B cell (primary cell): ENCODE results near the gene CALHM1. TPM values are rescaled to one million over a fixed set of nuclear protein-coding genes. Genes with fewer than 3 reads are reported as not detected.

Source experiments
- ATAC-seq: fragments of 200-7000 bp; cut with Tn5 transposase; one replicate; pipeline ENCODE4 v1.10.0; 2021; ENCODE audit warnings: low read depth, mild to moderate bottlenecking, moderate number of reproducible peaks, moderate library complexity
- CTCF ChIA-PET: fragments of 350-600 bp; sonication (Branson Sonifier 250); formaldehyde crosslinking; loops from one replicate; lab custom pipeline; 2021; ENCODE audit warnings: antibody characterized with exemption, inconsistent platforms; lab: Charles Lee
- POLR2A ChIA-PET: fragments of 350-600 bp; sonication (Branson Sonifier 250); formaldehyde crosslinking; loops from one replicate; lab custom pipeline; 2021; ENCODE audit warnings: antibody characterized with exemption; lab: Charles Lee
- DNase-seq: peaks from one replicate; pipeline ENCODE4 v3.0.0; 2013
- H2AFZ ChIP-seq: 2 replicates; pipeline ENCODE4 v1.6.1; 2012; ENCODE audit warnings: mild to moderate bottlenecking, low read depth, low read length; ENCODE audit not compliant: insufficient read depth, poor library complexity, severe bottlenecking
- H3K27ac ChIP-seq, 2 donors: 1 replicate in 1 of 2; 2 replicates in 1 of 2; pipeline ENCODE4 v1.5.1; 2012 to 2013; ENCODE audit warnings: low read length in 2 of 2, mild to moderate bottlenecking in 2 of 2, moderate library complexity in 1 of 2
- H3K27me3 ChIP-seq, 4 experiments: fragments of 200-600 bp in 1 of 4; sonication (generic) in 1 of 4; replicated peaks in 1 of 4; 1 replicate in 2 of 4; 2 replicates in 2 of 4; pipeline versions ENCODE4 v1.6.1 to v1.7.0; 2013 to 2016; ENCODE audit warnings: low read length in 3 of 4, mild to moderate bottlenecking in 2 of 4, mixed read lengths in 1 of 4, moderate library complexity in 1 of 4; ENCODE audit not compliant: insufficient read depth in 4 of 4, control insufficient read depth in 3 of 4; ENCODE audit errors: control extremely low read depth in 1 of 4
- H3K36me3 ChIP-seq, 2 experiments: replicated peaks in 1 of 2; 1 replicate in 1 of 2; 2 replicates in 1 of 2; pipeline versions ENCODE4 v1.6.1 to v1.7.1; 2013; ENCODE audit warnings: low read length in 1 of 2; ENCODE audit not compliant: insufficient read depth in 2 of 2, control insufficient read depth in 1 of 2; ENCODE audit errors: control extremely low read depth in 1 of 2, extremely low read depth in 1 of 2
- H3K4me1 ChIP-seq, 2 donors: fragments of 200-600 bp in 1 of 2; sonication (generic) in 1 of 2; 1 replicate in 1 of 2; 2 replicates in 1 of 2; pipeline versions ENCODE4 v1.5.1 to v1.6.1; 2013 to 2017; ENCODE audit warnings: low read length in 2 of 2; ENCODE audit not compliant: control insufficient read depth in 2 of 2, insufficient read depth in 2 of 2
- H3K4me2 ChIP-seq: replicated peaks from 2 replicates; pipeline ENCODE3; 2012; ENCODE audit warnings: mild to moderate bottlenecking, low read depth, low read length; ENCODE audit not compliant: poor library complexity, severe bottlenecking
- H3K4me3 ChIP-seq, 5 experiments: fragments of 200-600 bp in 1 of 5; sonication (generic) in 1 of 5; 1 replicate in 3 of 5; 2 replicates in 2 of 5; pipeline versions ENCODE4 v1.5.1 to v1.7.0; 2011 to 2016; ENCODE audit warnings: low read length in 4 of 5, mild to moderate bottlenecking in 4 of 5, low read depth in 2 of 5, control low read depth in 1 of 5, moderate library complexity in 1 of 5; ENCODE audit not compliant: insufficient read depth in 1 of 5; ENCODE audit errors: control extremely low read depth in 1 of 5, extremely low read depth in 1 of 5
- H3K79me2 ChIP-seq: fragments of 200-600 bp; sonication (generic); one replicate; pipeline ENCODE4 v1.6.0; 2016; ENCODE audit warnings: low read length; ENCODE audit not compliant: control insufficient read depth, insufficient read depth
- H3K9ac ChIP-seq: fragments of 200-600 bp; sonication (generic); 2 replicates; pipeline ENCODE4 v1.6.1; 2017; ENCODE audit warnings: mild to moderate bottlenecking, low read length, moderate library complexity
- H3K9me3 ChIP-seq, 3 donors: one replicate each; pipeline versions ENCODE4 v1.6.1 to v1.7.1; 2013; ENCODE audit warnings: low read length in 2 of 3; ENCODE audit not compliant: control insufficient read depth in 2 of 3, insufficient read depth in 1 of 3; ENCODE audit errors: control extremely low read depth in 1 of 3
- H4K20me1 ChIP-seq: 2 replicates; pipeline ENCODE4 v1.6.0; 2012; ENCODE audit warnings: mild to moderate bottlenecking, low read length; ENCODE audit not compliant: insufficient read depth, control insufficient read depth, poor library complexity, severe bottlenecking
- H3K27ac Mint-ChIP-seq: one replicate; pipeline ENCODE4 v1.8.0; 2021; ENCODE audit warnings: mixed read lengths
- H3K27me3 Mint-ChIP-seq: one replicate; pipeline ENCODE4 v1.8.0; 2021; ENCODE audit warnings: mixed read lengths
- H3K4me1 Mint-ChIP-seq: one replicate; pipeline ENCODE4 v1.8.0; 2021; ENCODE audit warnings: mixed read lengths
- H3K4me3 Mint-ChIP-seq: one replicate; pipeline ENCODE4 v1.8.0; 2021; ENCODE audit warnings: mixed read lengths
- H3K9me3 Mint-ChIP-seq: one replicate; pipeline ENCODE4 v1.8.0; 2022; ENCODE audit warnings: mixed read lengths; ENCODE audit not compliant: insufficient read depth
- EZH2 ChIP-seq: IDR thresholded peaks from 2 replicates; pipeline ENCODE4 v1.6.1; 2012; ENCODE audit warnings: borderline replicate concordance, low read depth, mild to moderate bottlenecking, moderate library complexity, low read length; ENCODE audit not compliant: insufficient read depth, poor library complexity, severe bottlenecking
- WGBS: methylation state at CpG from one replicate; pipeline ENCODE4 v1.1.5; 2013; ENCODE audit warnings: missing lambda C conversion rate; ENCODE audit not compliant: insufficient coverage; 5-methylcytosine and 5-hydroxymethylcytosine counted together
- intact Hi-C: fragments of 100-400 bp; cut with micrococcal nuclease; formaldehyde crosslinking; loops from one replicate; pipeline ENCODE4 v1.10.0; 2022
- polyA plus RNA-seq: library from polyadenylated mRNA; depleted of rRNA; stranded (reverse); fragments of >200 nt; gene quantifications from 2 replicates; pipeline ENCODE4 v1.2.3, GENCODE V29; 2012
- total RNA-seq, 2 donors: library from RNA; stranded (reverse); fragments of 120-200 nt in 1 of 2; gene quantifications; 1 replicate in 1 of 2; 2 replicates in 1 of 2; pipeline versions ENCODE4 v1.2.3 to v1.2.4, GENCODE V29; 2013 to 2022
- TF ChIP-seq, protein P1 (sequence below): fragments of 200-600 bp; IDR thresholded peaks from one replicate; pipeline ENCODE4 v1.8.0; 2022; ENCODE audit warnings: antibody characterized with exemption, mild to moderate bottlenecking

CALHM1 gene
- total and polyA plus RNA-seq, 2 donors (not counting 1 experiment from before 2014, with no cell fraction given) = 0.16 to 0.34 TPM

DNA sequence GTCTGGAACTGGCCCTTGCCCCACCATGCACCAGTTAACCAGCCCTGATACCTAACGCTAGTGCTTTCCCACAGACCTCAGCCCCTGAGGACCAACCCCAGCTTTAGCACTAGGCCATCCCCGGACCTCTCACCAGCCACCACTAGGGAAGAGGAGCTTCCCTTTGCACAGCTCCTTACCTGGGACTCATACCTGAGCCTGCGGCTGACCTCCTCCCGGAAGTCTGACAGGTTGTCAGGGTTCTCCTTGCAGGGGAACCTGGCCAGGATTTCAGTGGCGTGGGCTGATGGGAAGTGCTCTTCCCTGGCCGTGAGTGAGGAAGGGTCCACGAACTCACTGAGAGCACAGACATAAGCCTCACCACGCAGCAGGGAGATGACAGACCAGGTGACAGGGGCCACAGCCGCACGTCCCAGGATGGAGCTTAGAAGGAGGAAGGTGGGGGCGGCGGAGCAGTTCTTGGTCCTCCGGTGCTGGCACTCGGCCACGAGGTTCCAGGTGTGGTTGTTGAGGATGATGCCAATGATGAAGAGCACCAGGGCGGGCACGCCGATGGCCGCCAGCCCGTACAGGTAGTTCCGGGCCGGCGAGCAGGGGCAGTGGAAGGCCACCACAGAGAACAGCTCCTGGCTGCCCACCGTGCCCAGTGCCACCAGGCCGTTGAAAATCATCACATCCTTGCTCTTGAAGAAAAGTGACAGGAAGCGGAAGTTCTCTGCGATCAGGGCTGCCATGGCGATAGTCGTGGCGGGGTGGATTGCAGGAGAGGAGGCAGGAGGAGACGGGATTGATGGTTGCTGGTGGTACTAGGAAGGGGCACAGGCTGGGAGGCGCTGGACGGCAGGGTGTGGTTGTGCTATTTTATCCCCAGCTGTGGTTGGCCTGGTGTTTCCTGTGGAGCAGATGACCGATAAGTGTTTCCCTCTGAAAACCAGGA, 9.2 kb downstream of the CALHM1 start:
- TF ChIP-seq EZH2 = no peak
- TF ChIP-seq, protein P1, sequence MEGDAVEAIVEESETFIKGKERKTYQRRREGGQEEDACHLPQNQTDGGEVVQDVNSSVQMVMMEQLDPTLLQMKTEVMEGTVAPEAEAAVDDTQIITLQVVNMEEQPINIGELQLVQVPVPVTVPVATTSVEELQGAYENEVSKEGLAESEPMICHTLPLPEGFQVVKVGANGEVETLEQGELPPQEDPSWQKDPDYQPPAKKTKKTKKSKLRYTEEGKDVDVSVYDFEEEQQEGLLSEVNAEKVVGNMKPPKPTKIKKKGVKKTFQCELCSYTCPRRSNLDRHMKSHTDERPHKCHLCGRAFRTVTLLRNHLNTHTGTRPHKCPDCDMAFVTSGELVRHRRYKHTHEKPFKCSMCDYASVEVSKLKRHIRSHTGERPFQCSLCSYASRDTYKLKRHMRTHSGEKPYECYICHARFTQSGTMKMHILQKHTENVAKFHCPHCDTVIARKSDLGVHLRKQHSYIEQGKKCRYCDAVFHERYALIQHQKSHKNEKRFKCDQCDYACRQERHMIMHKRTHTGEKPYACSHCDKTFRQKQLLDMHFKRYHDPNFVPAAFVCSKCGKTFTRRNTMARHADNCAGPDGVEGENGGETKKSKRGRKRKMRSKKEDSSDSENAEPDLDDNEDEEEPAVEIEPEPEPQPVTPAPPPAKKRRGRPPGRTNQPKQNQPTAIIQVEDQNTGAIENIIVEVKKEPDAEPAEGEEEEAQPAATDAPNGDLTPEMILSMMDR = no peak
- no peaks in the 10 kb centered on the region for H3K9me3 ChIP-seq
- no peaks in the 10 kb centered on the region for H3K9me3 Mint-ChIP-seq
- ChIA-PET CTCF (interaction anchor here (1.0 to 7.1 kb wide), 5 partner anchors 23 to 34 kb away, joined by 3 to 50 read pairs (median 5); no protein-coding TSS in a partner anchor), POLR2A (no interaction called here)
- H3K4me3 ChIP-seq = no peak overlapping the region
- peak overlapping the region; percentile 91 for H3K27ac Mint-ChIP-seq
- DNase-seq (no peak), ATAC-seq (no peak)
- peaks cover 42% of the 10 kb centered on the region for H3K4me1 Mint-ChIP-seq
- no peaks in the 10 kb centered on the region for H4K20me1 ChIP-seq
- peaks cover 18% of the 10 kb centered on the region for H3K79me2 ChIP-seq
- peaks cover 20 to 39% of the 10 kb centered on the region in 2 donors for H3K4me1 ChIP-seq
- intact Hi-C loops = no loop called here
- H3K9ac ChIP-seq = no peak overlapping the region
- no peak overlapping the region for H3K27ac ChIP-seq
- no peaks in the 10 kb centered on the region for H3K27me3 Mint-ChIP-seq
- H3K4me3 Mint-ChIP-seq = peak overlapping the region; percentile 54
- no peak overlapping the region for H2AFZ ChIP-seq
- no peak overlapping the region for H3K4me2 ChIP-seq
- H3K27me3 ChIP-seq = peaks cover 0 to 6% (median 0%) of the 10 kb centered on the region in 4 experiments
- H3K36me3 ChIP-seq = peaks cover 0 to 29% of the 10 kb centered on the region in 2 experiments
- 93% methylated on average over 33 of the region's 34 CpGs for WGBS

DNA sequence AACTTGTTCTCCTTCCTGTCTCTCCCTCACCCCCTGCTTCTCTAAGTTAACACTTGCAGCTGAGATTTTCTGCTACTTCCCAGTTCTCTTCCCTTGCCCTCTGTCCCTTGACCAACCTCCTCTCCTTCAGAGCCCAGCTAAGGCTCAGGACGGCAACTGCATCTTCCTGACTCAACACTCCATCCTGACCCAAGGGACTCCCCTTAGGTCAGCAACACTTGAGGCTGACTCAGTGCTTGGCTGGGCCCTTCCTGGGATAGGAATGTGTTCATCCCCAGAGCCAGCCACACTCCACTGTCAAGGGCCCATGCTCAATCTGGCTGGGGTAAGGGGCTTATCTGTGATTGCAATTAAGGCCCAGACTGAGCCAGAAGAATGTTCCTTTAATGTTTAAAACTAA, 10.0 kb downstream of the CALHM1 start:
- no peaks in the 10 kb centered on the region for H3K27me3 Mint-ChIP-seq
- peaks cover 42% of the 10 kb centered on the region for H3K4me1 Mint-ChIP-seq
- ChIA-PET CTCF (interaction anchor here (0.7 to 7.1 kb wide), 3 partner anchors 24 to 31 kb away, joined by 3 to 50 read pairs (median 3); no protein-coding TSS in a partner anchor), POLR2A (no interaction called here)
- no peak overlapping the region for H3K4me3 ChIP-seq
- no peak for TF ChIP-seq EZH2
- TF ChIP-seq, protein P1 = no peak
- H3K4me3 Mint-ChIP-seq = no peak overlapping the region
- H3K4me1 ChIP-seq = peaks cover 20 to 39% of the 10 kb centered on the region in 2 donors
- peaks cover 0 to 36% of the 10 kb centered on the region in 2 experiments for H3K36me3 ChIP-seq
- 88% methylated on average over 1 of the region's 1 CpG for WGBS
- peak overlapping the region in 1 of 2 donors; percentile 43 for H3K27ac ChIP-seq
- H3K27me3 ChIP-seq = peaks cover 0 to 6% (median 0%) of the 10 kb centered on the region in 4 experiments
- no peaks in the 10 kb centered on the region for H3K9me3 Mint-ChIP-seq
- intact Hi-C loops = no loop called here
- no peak overlapping the region for H3K9ac ChIP-seq
- H3K79me2 ChIP-seq = peaks cover 18% of the 10 kb centered on the region
- H3K27ac Mint-ChIP-seq = peak overlapping the region; percentile 73
- no peak for ATAC-seq
- H2AFZ ChIP-seq = no peak overlapping the region
- no peaks in the 10 kb centered on the region for H3K9me3 ChIP-seq
- H4K20me1 ChIP-seq = no peaks in the 10 kb centered on the region
- no peak overlapping the region for H3K4me2 ChIP-seq
- no peak for DNase-seq
